OCI-LY3 (cell line): ENCODE data around the gene AMDHD1.

Experiments used
- H2AFZ ChIP-seq: fragments of 200-600, 300-600 bp; shearing (Covaris generic); 2 replicates; pipeline ENCODE4 v1.6.0; 2014; ENCODE audit warnings: antibody characterized with exemption, low read depth, low read length
- H3K27ac ChIP-seq: fragments of 200-600, 300-600 bp; sonication (generic); 2 replicates; pipeline ENCODE4 v1.5.1; 2014; ENCODE audit warnings: mild to moderate bottlenecking, low read length, moderate library complexity, mixed read lengths
- H3K27me3 ChIP-seq: fragments of 200-600, 300-600 bp; sonication (generic); 2 replicates; pipeline ENCODE4 v1.6.1; 2014; ENCODE audit warnings: low read depth, low read length, mixed read lengths
- H3K36me3 ChIP-seq: fragments of 200-600, 300-600 bp; sonication (generic); replicated peaks from 2 replicates; pipeline ENCODE3; 2014; ENCODE audit warnings: low read depth, low read length, mixed read lengths
- H3K4me1 ChIP-seq: fragments of 300-600, 200-600 bp; sonication (generic); 2 replicates; pipeline ENCODE4 v1.6.1; 2014; ENCODE audit warnings: low read length, mixed read lengths
- H3K4me2 ChIP-seq: fragments of 200-600, 300-600 bp; sonication (generic); 2 replicates; pipeline ENCODE4 v1.6.1; 2014; ENCODE audit warnings: low read length, mixed read lengths
- H3K4me3 ChIP-seq: fragments of 300-600, 200-600 bp; sonication (generic); 2 replicates; pipeline ENCODE4 v1.5.1; 2014; ENCODE audit warnings: antibody characterized with exemption, mild to moderate bottlenecking, low read length, moderate library complexity
- H3K79me2 ChIP-seq: fragments of 300-600, 200-600 bp; shearing (Covaris generic); 2 replicates; pipeline ENCODE4 v1.6.1; 2014; ENCODE audit warnings: mild to moderate bottlenecking, low read length, mixed read lengths
- H3K9ac ChIP-seq: fragments of 300-600, 200-600 bp; shearing (Covaris generic); 2 replicates; pipeline ENCODE4 v1.6.0; 2014; ENCODE audit warnings: mild to moderate bottlenecking, low read length, moderate library complexity
- H3K9me3 ChIP-seq: fragments of 200-600, 300-600 bp; shearing (Covaris generic); 2 replicates; pipeline ENCODE4 v1.6.1; 2014; ENCODE audit warnings: low read length, mixed read lengths; ENCODE audit not compliant: insufficient read depth
- H4K20me1 ChIP-seq: fragments of 200-600, 300-600 bp; sonication (generic); 2 replicates; pipeline ENCODE4 v1.6.1; 2016; ENCODE audit warnings: low read length, mixed read lengths; ENCODE audit not compliant: insufficient read depth
- CTCF ChIP-seq: fragments of 200-600, 300-600 bp; sonication (generic); IDR thresholded peaks from 2 replicates; pipeline ENCODE4 v1.5.1; 2014; ENCODE audit warnings: antibody characterized with exemption, low read length, low read depth
- EZH2phosphoT487 ChIP-seq: fragments of 200-600 bp; shearing (Covaris generic); IDR thresholded peaks from 2 replicates; pipeline ENCODE4 v1.6.1; 2018; ENCODE audit warnings: antibody characterized with exemption, mixed run types, low read depth

The AMDHD1 gene

GRCh38 chr12:95994476-95994875 is 51.3 kb downstream of the AMDHD1 start:
- no peaks in the 10 kb centered on the region for H3K27me3 ChIP-seq
- H3K4me3 ChIP-seq = no peak overlapping the region
- H3K9me3 ChIP-seq = no peaks in the 10 kb centered on the region
- H3K9ac ChIP-seq = no peak overlapping the region
- no peak overlapping the region for H3K4me2 ChIP-seq
- no peak overlapping the region for H2AFZ ChIP-seq
- peaks cover 5% of the 10 kb centered on the region for H3K4me1 ChIP-seq
- no peak for TF ChIP-seq CTCF
- H3K27ac ChIP-seq = no peak overlapping the region
- H3K36me3 ChIP-seq = no peaks in the 10 kb centered on the region
- no peaks in the 10 kb centered on the region for H4K20me1 ChIP-seq
- H3K79me2 ChIP-seq = no peaks in the 10 kb centered on the region

- no peak overlapping the region for H3K4me3 ChIP-seq
- H3K27me3 ChIP-seq = no peaks in the 10 kb centered on the region
- H3K4me2 ChIP-seq = no peak overlapping the region
- no peaks in the 10 kb centered on the region for H4K20me1 ChIP-seq
- H2AFZ ChIP-seq = no peak overlapping the region
- peaks cover 5% of the 10 kb centered on the region for H3K4me1 ChIP-seq
- no peaks in the 10 kb centered on the region for H3K79me2 ChIP-seq
- no peaks in the 10 kb centered on the region for H3K36me3 ChIP-seq
- no peak overlapping the region for H3K9ac ChIP-seq
- H3K9me3 ChIP-seq = no peaks in the 10 kb centered on the region
- TF ChIP-seq EZH2phosphoT487 = no peak
- no peak for TF ChIP-seq CTCF
- H3K27ac ChIP-seq = no peak overlapping the region
Observed at GRCh38 chr12:95995238-95996031, 52.3 kb downstream of the AMDHD1 start.

GRCh38 chr12:95996034-95996658 is 53.0 kb downstream of the AMDHD1 start, which contains the start of gene HAL:
TSS of gene HAL (minus strand) at chr12:95996344. CDS start at chr12:95995910, 434 bp downstream.
- Histone ChIP-seq H3K79me2 (no peaks in the 10 kb centered on the region), H3K27me3 (no peaks in the 10 kb centered on the region), H3K36me3 (no peaks in the 10 kb centered on the region), H3K9me3 (no peaks in the 10 kb centered on the region), H2AFZ (no peak within 1 kb of the TSS), H4K20me1 (no peaks in the 10 kb centered on the region), H3K4me2 (no peak within 1 kb of the TSS), H3K9ac (no peak within 1 kb of the TSS), H3K27ac (no peak within 1 kb of the TSS), H3K4me1 (peaks cover 5% of the 10 kb centered on the region), H3K4me3 (no peak within 1 kb of the TSS)
- TF ChIP-seq CTCF (no peak), EZH2phosphoT487 (no peak)

GRCh38 chr12:95997276-95997675 is 54.1 kb downstream of the AMDHD1 start:
- H3K79me2 ChIP-seq = no peaks in the 10 kb centered on the region
- no peaks in the 10 kb centered on the region for H3K27me3 ChIP-seq
- H3K9me3 ChIP-seq = no peaks in the 10 kb centered on the region
- no peak overlapping the region for H3K4me2 ChIP-seq
- no peaks in the 10 kb centered on the region for H4K20me1 ChIP-seq
- no peak overlapping the region for H3K9ac ChIP-seq
- peaks cover 5% of the 10 kb centered on the region for H3K4me1 ChIP-seq
- no peak overlapping the region for H3K4me3 ChIP-seq
- H3K36me3 ChIP-seq = peaks cover 1% of the 10 kb centered on the region
- H3K27ac ChIP-seq = no peak overlapping the region
- TF ChIP-seq CTCF = no peak
- H2AFZ ChIP-seq = no peak overlapping the region
